SK-N-MC (cell line): ENCODE results near the gene ABAT.

Experiments
- DNase-seq: peaks from one replicate; pipeline ENCODE4 v3.0.0-alpha.2; 2011; ENCODE audit warnings: low read depth, low spot score
- H3K27ac ChIP-seq: fragments of 200-600 bp; sonication (generic); 2 replicates; pipeline ENCODE4 v1.5.1; 2016; ENCODE audit warnings: mixed run types
- H3K36me3 ChIP-seq: fragments of 200-600 bp; sonication (generic); 2 replicates; pipeline ENCODE4 v1.6.1; 2017; ENCODE audit warnings: antibody characterized with exemption, low read length, mixed read lengths; ENCODE audit not compliant: insufficient read depth
- H3K4me3 ChIP-seq: fragments of 200-600 bp; sonication (generic); 2 replicates; pipeline ENCODE4 v1.5.1; 2016
- H3K9ac ChIP-seq: fragments of 200-600 bp; sonication (generic); 2 replicates; pipeline ENCODE4 v1.8.0; 2017; ENCODE audit warnings: mixed run types, mixed read lengths; ENCODE audit not compliant: insufficient read length
- H3K9me3 ChIP-seq: fragments of 200-600 bp; sonication (generic); 2 replicates; pipeline ENCODE4 v1.6.1; 2017; ENCODE audit warnings: low read depth, mild to moderate bottlenecking, antibody characterized with exemption, low read length, moderate library complexity, mixed read lengths
- EZH2 ChIP-seq: fragments of 200-600 bp; sonication (generic); IDR thresholded peaks from one replicate; pipeline ENCODE4 v1.6.1; 2017; ENCODE audit warnings: antibody characterized with exemption
- FOXP2 ChIP-seq: optimal IDR thresholded peaks from 2 replicates; pipeline ENCODE3; 2011; ENCODE audit warnings: mild to moderate bottlenecking, moderate library complexity; ENCODE audit not compliant: insufficient read depth; ENCODE audit errors: extremely low read length, control extremely low read depth
- POLR2AphosphoS5 ChIP-seq: IDR thresholded peaks from 2 replicates; pipeline ENCODE4 v1.6.1; 2012; ENCODE audit warnings: mild to moderate bottlenecking, low read depth, low read length, borderline replicate concordance

Gene ABAT

GRCh38 chr16:8753416-8754054 is 79.1 kb downstream of the ABAT start:
- TF ChIP-seq EZH2 (no peak), FOXP2 (no peak)
- H3K9me3 ChIP-seq = no peaks in the 10 kb centered on the region
- no peak for DNase-seq

GRCh38 chr16:8756755-8757154 is 82.3 kb downstream of the ABAT start:
- DNase-seq = no peak
- H3K36me3 ChIP-seq = no peaks in the 10 kb centered on the region
- no peak overlapping the region for H3K27ac ChIP-seq
- TF ChIP-seq FOXP2 = no peak
- TF ChIP-seq EZH2 = no peak
- TF ChIP-seq POLR2AphosphoS5 = no peak
- H3K9ac ChIP-seq = no peak overlapping the region
- no peaks in the 10 kb centered on the region for H3K9me3 ChIP-seq
- H3K4me3 ChIP-seq = no peak overlapping the region

More at GRCh38 chr16:8753416-8754054, 79.1 kb downstream of the ABAT start:
- Histone ChIP-seq H3K4me3 (no peak overlapping the region), H3K27ac (no peak overlapping the region), H3K9ac (no peak overlapping the region), H3K36me3 (no peaks in the 10 kb centered on the region)

GRCh38 chr16:8758022-8758421 is 83.6 kb downstream of the ABAT start:
- H3K36me3 ChIP-seq = no peaks in the 10 kb centered on the region
- no peak for DNase-seq
- TF ChIP-seq EZH2 (no peak), FOXP2 (no peak), POLR2AphosphoS5 (no peak)
- no peak overlapping the region for H3K4me3 ChIP-seq
- no peak overlapping the region for H3K9ac ChIP-seq
- no peaks in the 10 kb centered on the region for H3K9me3 ChIP-seq
- no peak overlapping the region for H3K27ac ChIP-seq

GRCh38 chr16:8760021-8760420 is 85.6 kb downstream of the ABAT start:
- Histone ChIP-seq H3K36me3 (no peaks in the 10 kb centered on the region), H3K9me3 (no peaks in the 10 kb centered on the region), H3K4me3 (no peak overlapping the region), H3K9ac (no peak overlapping the region), H3K27ac (no peak overlapping the region)
- TF ChIP-seq FOXP2 = no peak
- no peak for TF ChIP-seq EZH2
- no peak for TF ChIP-seq POLR2AphosphoS5
- no peak for DNase-seq

- Histone ChIP-seq H3K9ac (no peak overlapping the region), H3K36me3 (no peaks in the 10 kb centered on the region), H3K27ac (no peak overlapping the region), H3K4me3 (no peak overlapping the region), H3K9me3 (no peaks in the 10 kb centered on the region)
- TF ChIP-seq FOXP2 = no peak
- no peak for TF ChIP-seq POLR2AphosphoS5
- no peak for TF ChIP-seq EZH2
- no peak for DNase-seq
These were observed 86.7 kb downstream of the ABAT start for GRCh38 chr16:8761078-8761477.

- H3K27ac ChIP-seq = no peak overlapping the region
- no peak overlapping the region for H3K9ac ChIP-seq
- no peaks in the 10 kb centered on the region for H3K36me3 ChIP-seq
- no peak overlapping the region for H3K4me3 ChIP-seq
- H3K9me3 ChIP-seq = no peaks in the 10 kb centered on the region
- no peak for DNase-seq
- TF ChIP-seq EZH2 = no peak
- TF ChIP-seq POLR2AphosphoS5 = no peak
- no peak for TF ChIP-seq FOXP2
These were observed 87.8 kb downstream of the ABAT start for GRCh38 chr16:8762254-8762653.

GRCh38 chr16:8763083-8763482 is 88.7 kb downstream of the ABAT start:
- Histone ChIP-seq H3K9me3 (no peaks in the 10 kb centered on the region), H3K9ac (no peak overlapping the region), H3K4me3 (no peak overlapping the region), H3K36me3 (no peaks in the 10 kb centered on the region), H3K27ac (no peak overlapping the region)
- no peak for DNase-seq
- TF ChIP-seq POLR2AphosphoS5 (no peak), FOXP2 (no peak), EZH2 (no peak)

- no peak overlapping the region for H3K9ac ChIP-seq
- no peaks in the 10 kb centered on the region for H3K9me3 ChIP-seq
- TF ChIP-seq EZH2 = no peak
- no peak overlapping the region for H3K4me3 ChIP-seq
- no peak for DNase-seq
- no peak overlapping the region for H3K27ac ChIP-seq
- H3K36me3 ChIP-seq = no peaks in the 10 kb centered on the region
These were observed 89.5 kb downstream of the ABAT start for GRCh38 chr16:8763899-8764298.

GRCh38 chr16:8764525-8765250 is 90.3 kb downstream of the ABAT start:
- Histone ChIP-seq H3K9me3 (no peaks in the 10 kb centered on the region), H3K27ac (no peak overlapping the region), H3K36me3 (no peaks in the 10 kb centered on the region), H3K4me3 (no peak overlapping the region), H3K9ac (no peak overlapping the region)
- DNase-seq = no peak
- TF ChIP-seq EZH2 (no peak), POLR2AphosphoS5 (no peak), FOXP2 (no peak)

- Histone ChIP-seq H3K36me3 (no peaks in the 10 kb centered on the region), H3K9ac (no peak overlapping the region), H3K9me3 (no peaks in the 10 kb centered on the region), H3K27ac (no peak overlapping the region), H3K4me3 (no peak overlapping the region)
- no peak for DNase-seq
- TF ChIP-seq POLR2AphosphoS5 (no peak), EZH2 (no peak), FOXP2 (no peak)
These were observed 92.8 kb downstream of the ABAT start for GRCh38 chr16:8767176-8767575.
